ENCODE measurements around the gene ZC3H7A.
A peak's percentile ranks its signal among the peaks of the same experiment; 100 is the strongest.

The ZC3H7A gene

GRCh38 chr16:11779074-11779473, 18.0 kb downstream of the ZC3H7A start:
- no peak for DNase-seq (ENCODE audit: low read depth in 2 of 2)

GRCh38 chr16:11774065-11774626, 22.9 kb downstream of the ZC3H7A start:
- DNase-seq (ENCODE audit: low read depth in 2 of 2), result no peak

- DNase-seq (ENCODE audit: low read depth in 2 of 2), result no peak
Measured at GRCh38 chr16:11768849-11769248, 28.2 kb downstream of the ZC3H7A start.

- DNase-seq (ENCODE audit: low read depth in 2 of 2), result no peak
Measured at GRCh38 chr16:11762431-11762830, 34.6 kb downstream of the ZC3H7A start.

- no peak for DNase-seq (ENCODE audit: low read depth in 2 of 2)
Measured at GRCh38 chr16:11759997-11760396, 37.1 kb downstream of the ZC3H7A start.

- no peak for DNase-seq (ENCODE audit: low read depth in 2 of 2)
Measured at GRCh38 chr16:11759163-11759834, 37.8 kb downstream of the ZC3H7A start.

GRCh38 chr16:11757671-11758545, 39.1 kb downstream of the ZC3H7A start:
- DNase-seq (ENCODE audit: low read depth in 2 of 2), result no peak

- no peak for DNase-seq (ENCODE audit: low read depth in 2 of 2)
Measured at GRCh38 chr16:11756248-11756647, 40.8 kb downstream of the ZC3H7A start.

- DNase-seq (ENCODE audit: low read depth in 2 of 2), result no peak
Measured at GRCh38 chr16:11755022-11755760, 41.9 kb downstream of the ZC3H7A start.

GRCh38 chr16:11752856-11753255, 44.2 kb downstream of the ZC3H7A start:
- DNase-seq (ENCODE audit: low read depth in 2 of 2), result no peak

GRCh38 chr16:11750056-11750455, 47.0 kb downstream of the ZC3H7A start:
- no peak for DNase-seq (ENCODE audit: low read depth in 2 of 2)

GRCh38 chr16:11748404-11749254, 48.4 kb downstream of the ZC3H7A start:
- DNase-seq (ENCODE audit: low read depth in 2 of 2), result no peak

- DNase-seq (ENCODE audit: low read depth in 2 of 2), result no peak
Measured at GRCh38 chr16:11747949-11748403, 49.1 kb downstream of the ZC3H7A start.

- no peak for DNase-seq (ENCODE audit: low read depth in 2 of 2)
Measured at GRCh38 chr16:11744075-11744470, 53.0 kb downstream of the ZC3H7A start.

- peak in 1 of 2 experiments; percentile 8 for DNase-seq (ENCODE audit: low read depth in 2 of 2)
Measured at GRCh38 chr16:11743308-11744074, 53.6 kb downstream of the ZC3H7A start.

- peak; percentile 99 to 100 for DNase-seq (ENCODE audit: low read depth in 2 of 2)
Measured at GRCh38 chr16:11742536-11743307, 54.3 kb downstream of the ZC3H7A start, which contains the start of gene TXNDC11. Gene TXNDC11 (minus strand): TSS chr16:11742857. CDS start chr16:11742730, 127 bp downstream.

GRCh38 chr16:11742093-11742535, 54.9 kb downstream of the ZC3H7A start:
- DNase-seq (ENCODE audit: low read depth in 2 of 2), result peak in 1 of 2 experiments; percentile 39

GRCh38 chr16:11740567-11740966, 56.5 kb downstream of the ZC3H7A start:
- no peak for DNase-seq (ENCODE audit: low read depth in 2 of 2)
